HCT116 (cell line): ENCODE measurements around the gene PHACTR1. TPM values are rescaled to one million over a fixed set of nuclear protein-coding genes. Genes with fewer than 3 reads are reported as not detected.

Experiments used
- ATAC-seq: fragments of 200-7000 bp; cut with Tn5 transposase; 2 replicates; pipeline ENCODE4 v1.9.1; 2020; ENCODE audit warnings: mild to moderate bottlenecking, moderate library complexity
- BruUV-seq: library from RNA; stranded (reverse); fragments of 400-500 nt; replicated peaks from 2 replicates; lab custom pipeline; 2021; lab: Mats Ljungman, UMichigan
- CTCF ChIA-PET: fragments of 300-600 bp; sonication (Branson Sonifier 250); formaldehyde crosslinking; loops from one replicate; lab custom pipeline; 2021; ENCODE audit warnings: antibody characterized with exemption; lab: Charles Lee
- POLR2A ChIA-PET: fragments of 300-600, 350-600 bp; sonication (Branson Sonifier 250); formaldehyde crosslinking; loops from one replicate; lab custom pipeline; 2021; ENCODE audit warnings: antibody characterized with exemption; lab: Charles Lee
- RAD21 ChIA-PET, 2 experiments: fragments of 300-600 bp; sonication (Branson Sonifier 250); formaldehyde crosslinking; loops; one replicate each; lab custom pipeline; 2023; ENCODE audit warnings: low total read pairs in 2 of 2; ENCODE audit not compliant: uncharacterized antibody in 2 of 2, unreplicated experiment in 2 of 2, low non-redundant PET in 1 of 2; lab: Charles Lee
- DNase-seq: peaks from one replicate; pipeline ENCODE4 v3.0.0-alpha.2; 2010; ENCODE audit warnings: low read depth, low spot score
- H2AFZ ChIP-seq: fragments of 200-600 bp; shearing (Covaris generic), sonication (generic); 2 replicates; pipeline ENCODE4 v1.6.1; 2017; ENCODE audit warnings: low read depth, mixed run types, mixed read lengths, antibody characterized with exemption, low read length; ENCODE audit not compliant: poor library complexity, severe bottlenecking
- H3K27ac ChIP-seq: 2 replicates; pipeline ENCODE4 v1.5.1; 2012; ENCODE audit warnings: low read depth, low read length
- H3K27me3 ChIP-seq: fragments of 200-600 bp; sonication (generic); 2 replicates; pipeline ENCODE4 v1.6.1; 2016; ENCODE audit warnings: mixed run types, low read length, mixed read lengths; ENCODE audit not compliant: insufficient read depth
- H3K36me3 ChIP-seq, 2 experiments: fragments of 200-500 bp in 1 of 2; fragments of 200-600 bp in 1 of 2; sonication (Bioruptor generic) in 1 of 2; sonication (generic) in 1 of 2; 2 replicates each; pipeline versions ENCODE4 v1.5.1 to v1.6.1; 2014 to 2016; ENCODE audit warnings: low read length in 2 of 2, inconsistent platforms in 1 of 2, mixed read lengths in 1 of 2, mixed run types in 1 of 2; ENCODE audit not compliant: insufficient read depth in 2 of 2, control insufficient read depth in 1 of 2
- H3K4me1 ChIP-seq, 2 experiments: fragments of 200-600 bp in 1 of 2; sonication (generic) in 1 of 2; 2 replicates each; pipeline versions ENCODE4 v1.5.1 to v1.6.1; 2012 to 2017; ENCODE audit warnings: low read length in 2 of 2, inconsistent platforms in 1 of 2, mild to moderate bottlenecking in 1 of 2, mixed read lengths in 1 of 2, mixed run types in 1 of 2, moderate library complexity in 1 of 2; ENCODE audit not compliant: insufficient read depth in 2 of 2, control insufficient read depth in 1 of 2
- H3K4me2 ChIP-seq: fragments of 200-600 bp; sonication (generic); 2 replicates; pipeline ENCODE4 v1.6.1; 2017; ENCODE audit warnings: mixed run types, low read length, mixed read lengths
- H3K4me3 ChIP-seq, 2 experiments: fragments of 200-600 bp in 1 of 2; sonication (generic) in 1 of 2; replicated peaks in 1 of 2; 2 replicates each; pipeline ENCODE4 v1.5.1; 2011 to 2016; ENCODE audit warnings: low read length in 2 of 2, control low read depth in 1 of 2, low read depth in 1 of 2, mild to moderate bottlenecking in 1 of 2, mixed read lengths in 1 of 2, mixed run types in 1 of 2
- H3K79me2 ChIP-seq: fragments of 200-600 bp; sonication (generic); 2 replicates; pipeline ENCODE4 v1.6.1; 2017; ENCODE audit warnings: mild to moderate bottlenecking, mixed run types, low read length, moderate library complexity, mixed read lengths; ENCODE audit not compliant: insufficient read depth
- H3K9ac ChIP-seq: fragments of 200-600 bp; sonication (generic); 2 replicates; pipeline ENCODE4 v1.6.1; 2016; ENCODE audit warnings: low read length, mixed read lengths
- H3K9me2 ChIP-seq: fragments of 200-600 bp; sonication (generic), shearing (Covaris generic); 2 replicates; pipeline ENCODE4 v1.6.1; 2017; ENCODE audit warnings: mixed run types, mild to moderate bottlenecking, moderate library complexity; ENCODE audit not compliant: insufficient read depth
- H3K9me3 ChIP-seq, 2 experiments: fragments of 200-500 bp in 1 of 2; fragments of 200-600 bp in 1 of 2; sonication (Bioruptor generic) in 1 of 2; sonication (generic) in 1 of 2; 2 replicates each; pipeline ENCODE4 v1.6.1; 2014 to 2017; ENCODE audit warnings: low read length in 2 of 2, mixed read lengths in 2 of 2, inconsistent platforms in 1 of 2, low read depth in 1 of 2, mild to moderate bottlenecking in 1 of 2, mixed run types in 1 of 2, moderate library complexity in 1 of 2; ENCODE audit not compliant: control insufficient read depth in 1 of 2, insufficient read depth in 1 of 2
- H4K20me1 ChIP-seq: fragments of 200-600 bp; sonication (generic), shearing (Covaris generic); 2 replicates; pipeline ENCODE4 v1.6.1; 2017; ENCODE audit warnings: mixed run types, mild to moderate bottlenecking, moderate library complexity; ENCODE audit not compliant: insufficient read depth
- CEBPB ChIP-seq: IDR thresholded peaks from 2 replicates; pipeline ENCODE4 v1.6.1; 2012; ENCODE audit warnings: low read depth
- CTCF ChIP-seq, 3 experiments: fragments of 200-600 bp in 1 of 3; sonication (generic) in 1 of 3; IDR thresholded peaks in 2 of 3; conservative IDR thresholded peaks in 1 of 3; 2 replicates each; pipeline ENCODE4 v1.5.1; 2012 to 2017; ENCODE audit warnings: low read depth in 2 of 3, low read length in 2 of 3, antibody characterized with exemption in 1 of 3, borderline replicate concordance in 1 of 3, control low read depth in 1 of 3, mild to moderate bottlenecking in 1 of 3, mixed read lengths in 1 of 3, mixed run types in 1 of 3, moderate library complexity in 1 of 3; ENCODE audit not compliant: insufficient read depth in 1 of 3
- ELF1 ChIP-seq: IDR thresholded peaks from 2 replicates; pipeline ENCODE4 v1.6.1; 2012; ENCODE audit warnings: low read depth, borderline replicate concordance
- EZH2 ChIP-seq: fragments of 200-600 bp; sonication (generic); IDR thresholded peaks from 2 replicates; pipeline ENCODE4 v1.6.1; 2017; ENCODE audit warnings: antibody characterized with exemption, mixed run types
- EZH2phosphoT487 ChIP-seq: fragments of 200-600 bp; IDR thresholded peaks from 2 replicates; pipeline ENCODE4 v1.6.1; 2018; ENCODE audit warnings: antibody characterized with exemption, borderline replicate concordance
- FOSL1 ChIP-seq: IDR thresholded peaks from 2 replicates; pipeline ENCODE4 v1.6.1; 2012; ENCODE audit warnings: low read depth
- JUND ChIP-seq: IDR thresholded peaks from 2 replicates; pipeline ENCODE4 v1.6.1; 2012
- POLR2A ChIP-seq: IDR thresholded peaks from 2 replicates; pipeline ENCODE4 v1.7.0; 2011; ENCODE audit warnings: borderline replicate concordance; ENCODE audit not compliant: insufficient read depth, insufficient read length; ENCODE audit errors: extremely low read depth
- POLR2AphosphoS5 ChIP-seq: IDR thresholded peaks from 2 replicates; pipeline ENCODE4 v1.6.1; 2011; ENCODE audit warnings: mild to moderate bottlenecking, low read depth, low read length, moderate library complexity
- RAD21 ChIP-seq: IDR thresholded peaks from 2 replicates; pipeline ENCODE4 v1.6.1; 2012; ENCODE audit warnings: low read depth, mild to moderate bottlenecking
- SIN3A ChIP-seq: IDR thresholded peaks from 2 replicates; pipeline ENCODE4 v1.6.1; 2012; ENCODE audit warnings: low read depth
- SP1 ChIP-seq: IDR thresholded peaks from 2 replicates; pipeline ENCODE4 v1.6.1; 2012; ENCODE audit warnings: low read depth
- TCF7L2 ChIP-seq: IDR thresholded peaks from 2 replicates; pipeline ENCODE4 v1.7.0; 2011; ENCODE audit warnings: borderline replicate concordance, inconsistent platforms; ENCODE audit not compliant: insufficient read depth, insufficient read length; ENCODE audit errors: extremely low read depth
- YY1 ChIP-seq: IDR thresholded peaks from 2 replicates; pipeline ENCODE4 v1.6.1; 2011; ENCODE audit warnings: low read length, low read depth, moderate library complexity, mild to moderate bottlenecking; ENCODE audit not compliant: insufficient replicate concordance; ENCODE audit errors: extremely low read depth
- ZFX ChIP-seq: fragments of 450-650 bp; IDR thresholded peaks from 2 replicates; pipeline ENCODE4 v1.6.1; 2017
- ZNF274 ChIP-seq: fragments of 200-500 bp; sonication (Bioruptor generic); IDR thresholded peaks from 2 replicates; pipeline ENCODE4 v1.6.1; 2014; ENCODE audit warnings: mild to moderate bottlenecking, low read depth, low read length, inconsistent platforms
- intact Hi-C: fragments of 100-400 bp; cut with micrococcal nuclease; formaldehyde crosslinking; loops from 2 replicates; pipeline ENCODE4 v1.10.0; 2022
- total RNA-seq: library from RNA; stranded (reverse); gene quantifications from one replicate; pipeline ENCODE4 v1.2.1, GENCODE V29; 2021; ENCODE audit not compliant: unreplicated experiment
- TF ChIP-seq, protein P1 (sequence below): IDR thresholded peaks from 2 replicates; pipeline ENCODE4 v1.6.1; 2012
- TF ChIP-seq, protein P2 (sequence below): IDR thresholded peaks from 2 replicates; pipeline ENCODE4 v1.6.1; 2011; ENCODE audit warnings: mild to moderate bottlenecking, low read length, moderate library complexity; ENCODE audit not compliant: insufficient replicate concordance; ENCODE audit errors: extremely low read depth
- TF ChIP-seq, protein P3 (sequence below): IDR thresholded peaks from 2 replicates; pipeline ENCODE4 v1.6.1; 2012; ENCODE audit warnings: low read depth

The PHACTR1 gene
- total RNA-seq, 1 experiment from 2014 or later = 0.17 TPM

DNA sequence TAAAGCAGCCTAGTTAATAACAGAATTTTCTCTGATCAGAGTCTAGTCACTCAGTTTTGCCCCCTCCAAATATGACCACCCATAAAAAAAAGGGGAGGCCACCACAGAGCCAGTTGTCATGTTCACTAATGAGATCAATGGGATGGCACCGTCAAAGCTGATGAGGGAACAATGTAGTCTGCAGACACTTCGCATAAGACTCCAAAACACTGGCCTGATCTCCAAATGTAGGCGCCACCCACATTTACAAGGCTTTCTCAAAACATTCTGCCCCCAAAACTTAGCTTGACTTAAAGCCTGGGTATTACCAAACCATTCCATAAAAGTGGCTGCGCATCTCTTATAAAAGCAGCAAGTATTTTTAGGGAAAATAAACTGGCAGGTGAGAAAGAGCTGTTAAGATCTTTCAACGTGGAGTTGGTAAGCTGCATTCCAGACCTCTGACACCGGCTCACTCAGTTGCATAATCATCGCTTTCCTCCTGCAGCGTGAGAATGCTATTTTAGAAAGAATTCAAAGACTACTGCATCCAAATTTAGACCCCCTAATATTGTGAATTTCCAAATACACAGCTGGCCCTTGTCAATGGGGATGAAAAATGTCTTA, 552.4 kb downstream of the PHACTR1 start:
- H2AFZ ChIP-seq = no peak overlapping the region
- intact Hi-C loops = no loop called here
- no peaks in the 10 kb centered on the region for H3K27me3 ChIP-seq
- no peak for ATAC-seq
- DNase-seq = no peak
- ChIA-PET RAD21 (no interaction called here), CTCF (no interaction called here), POLR2A (no interaction called here)
- no peaks in the 10 kb centered on the region for H3K9me3 ChIP-seq
- no peaks in the 10 kb centered on the region for H3K79me2 ChIP-seq
- no peak overlapping the region for H3K4me3 ChIP-seq
- no peak overlapping the region for H3K4me2 ChIP-seq
- H3K27ac ChIP-seq = no peak overlapping the region
- H3K36me3 ChIP-seq = no peaks in the 10 kb centered on the region
- H3K9me2 ChIP-seq = no peaks in the 10 kb centered on the region
- H3K4me1 ChIP-seq = no peaks in the 10 kb centered on the region
- no peak for TF ChIP-seq FOSL1
- TF ChIP-seq CEBPB = no peak
- TF ChIP-seq ZNF274 = no peak
- TF ChIP-seq, protein P1, sequence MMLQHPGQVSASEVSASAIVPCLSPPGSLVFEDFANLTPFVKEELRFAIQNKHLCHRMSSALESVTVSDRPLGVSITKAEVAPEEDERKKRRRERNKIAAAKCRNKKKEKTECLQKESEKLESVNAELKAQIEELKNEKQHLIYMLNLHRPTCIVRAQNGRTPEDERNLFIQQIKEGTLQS = no peak
- no peak for TF ChIP-seq SP1
- TF ChIP-seq YY1 = no peak
- TF ChIP-seq, protein P2, sequence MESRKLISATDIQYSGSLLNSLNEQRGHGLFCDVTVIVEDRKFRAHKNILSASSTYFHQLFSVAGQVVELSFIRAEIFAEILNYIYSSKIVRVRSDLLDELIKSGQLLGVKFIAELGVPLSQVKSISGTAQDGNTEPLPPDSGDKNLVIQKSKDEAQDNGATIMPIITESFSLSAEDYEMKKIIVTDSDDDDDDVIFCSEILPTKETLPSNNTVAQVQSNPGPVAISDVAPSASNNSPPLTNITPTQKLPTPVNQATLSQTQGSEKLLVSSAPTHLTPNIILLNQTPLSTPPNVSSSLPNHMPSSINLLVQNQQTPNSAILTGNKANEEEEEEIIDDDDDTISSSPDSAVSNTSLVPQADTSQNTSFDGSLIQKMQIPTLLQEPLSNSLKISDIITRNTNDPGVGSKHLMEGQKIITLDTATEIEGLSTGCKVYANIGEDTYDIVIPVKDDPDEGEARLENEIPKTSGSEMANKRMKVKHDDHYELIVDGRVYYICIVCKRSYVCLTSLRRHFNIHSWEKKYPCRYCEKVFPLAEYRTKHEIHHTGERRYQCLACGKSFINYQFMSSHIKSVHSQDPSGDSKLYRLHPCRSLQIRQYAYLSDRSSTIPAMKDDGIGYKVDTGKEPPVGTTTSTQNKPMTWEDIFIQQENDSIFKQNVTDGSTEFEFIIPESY = no peak
- no peak for TF ChIP-seq JUND
- no peak for TF ChIP-seq CTCF (IDR thresholded peaks at IDR 0.05 in 2 of 3, conservative IDR thresholded peaks at IDR 0.05 in 1 of 3; ENCODE audit: borderline replicate concordance in 1 of 3, insufficient read depth in 1 of 3, low read depth in 2 of 3, low read length in 2 of 3)
- TF ChIP-seq POLR2AphosphoS5 = no peak
- TF ChIP-seq ELF1 = no peak
- TF ChIP-seq ZFX = no peak
- TF ChIP-seq TCF7L2 = no peak
- TF ChIP-seq, protein P3, sequence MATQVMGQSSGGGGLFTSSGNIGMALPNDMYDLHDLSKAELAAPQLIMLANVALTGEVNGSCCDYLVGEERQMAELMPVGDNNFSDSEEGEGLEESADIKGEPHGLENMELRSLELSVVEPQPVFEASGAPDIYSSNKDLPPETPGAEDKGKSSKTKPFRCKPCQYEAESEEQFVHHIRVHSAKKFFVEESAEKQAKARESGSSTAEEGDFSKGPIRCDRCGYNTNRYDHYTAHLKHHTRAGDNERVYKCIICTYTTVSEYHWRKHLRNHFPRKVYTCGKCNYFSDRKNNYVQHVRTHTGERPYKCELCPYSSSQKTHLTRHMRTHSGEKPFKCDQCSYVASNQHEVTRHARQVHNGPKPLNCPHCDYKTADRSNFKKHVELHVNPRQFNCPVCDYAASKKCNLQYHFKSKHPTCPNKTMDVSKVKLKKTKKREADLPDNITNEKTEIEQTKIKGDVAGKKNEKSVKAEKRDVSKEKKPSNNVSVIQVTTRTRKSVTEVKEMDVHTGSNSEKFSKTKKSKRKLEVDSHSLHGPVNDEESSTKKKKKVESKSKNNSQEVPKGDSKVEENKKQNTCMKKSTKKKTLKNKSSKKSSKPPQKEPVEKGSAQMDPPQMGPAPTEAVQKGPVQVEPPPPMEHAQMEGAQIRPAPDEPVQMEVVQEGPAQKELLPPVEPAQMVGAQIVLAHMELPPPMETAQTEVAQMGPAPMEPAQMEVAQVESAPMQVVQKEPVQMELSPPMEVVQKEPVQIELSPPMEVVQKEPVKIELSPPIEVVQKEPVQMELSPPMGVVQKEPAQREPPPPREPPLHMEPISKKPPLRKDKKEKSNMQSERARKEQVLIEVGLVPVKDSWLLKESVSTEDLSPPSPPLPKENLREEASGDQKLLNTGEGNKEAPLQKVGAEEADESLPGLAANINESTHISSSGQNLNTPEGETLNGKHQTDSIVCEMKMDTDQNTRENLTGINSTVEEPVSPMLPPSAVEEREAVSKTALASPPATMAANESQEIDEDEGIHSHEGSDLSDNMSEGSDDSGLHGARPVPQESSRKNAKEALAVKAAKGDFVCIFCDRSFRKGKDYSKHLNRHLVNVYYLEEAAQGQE = no peak
- TF ChIP-seq EZH2phosphoT487 = no peak
- TF ChIP-seq RAD21 = no peak
- no peak for TF ChIP-seq POLR2A
- no peak for TF ChIP-seq EZH2
- TF ChIP-seq SIN3A = no peak
- BruUV-seq = no TSS peak
- H4K20me1 ChIP-seq = no peaks in the 10 kb centered on the region
- no peak overlapping the region for H3K9ac ChIP-seq
